Renal cortex interstitium (tissue), 11 donors: ENCODE results near the gene DMRT2. TPM values are rescaled to one million over a fixed set of nuclear protein-coding genes. Genes with fewer than 3 reads are reported as not detected.
A peak's percentile ranks its signal among the peaks of the same experiment; 100 is the strongest.

Experiments used
- DNase-seq, 11 donors: peaks; one replicate each; pipeline ENCODE4 v3.0.0-alpha.2; 2013; ENCODE audit warnings: low read depth in 9 of 11, low spot score in 4 of 11; ENCODE audit errors: extremely low read depth in 1 of 11
- polyA plus RNA-seq, 3 donors: library from polyadenylated mRNA; unstranded; fragments of 120-200 nt; gene quantifications; one replicate each; pipeline ENCODE4 v1.2.1, GENCODE V29; 2013; ENCODE audit not compliant: insufficient read length in 3 of 3

Gene DMRT2
- polyA plus RNA-seq, 3 donors: 1.8 to 4.0 (median 2.0) TPM

DNA sequence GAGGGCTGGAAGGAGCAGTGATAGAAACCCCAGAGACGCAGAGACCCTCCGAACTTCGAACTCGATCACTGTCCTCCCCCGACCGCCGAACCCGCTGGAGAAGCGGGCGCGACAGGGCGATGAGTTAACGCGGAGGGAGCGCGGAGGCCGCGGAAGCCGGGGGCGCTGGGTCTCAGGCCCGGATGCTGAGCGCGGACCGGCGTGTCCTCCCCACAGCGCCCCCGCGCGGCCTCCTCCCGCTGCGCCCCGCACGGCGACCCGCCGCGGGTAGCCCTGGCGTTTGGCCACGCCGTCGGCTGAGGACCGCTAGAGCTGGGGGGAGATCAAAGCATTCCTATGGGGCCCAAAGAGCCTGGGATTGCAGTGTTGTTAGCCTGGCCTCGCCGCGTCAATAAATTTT lies 7.7 kb upstream of the DMRT2 start:
- peak in 4 of 11 donors; percentile 47 to 64 (median 56) for DNase-seq

DNA sequence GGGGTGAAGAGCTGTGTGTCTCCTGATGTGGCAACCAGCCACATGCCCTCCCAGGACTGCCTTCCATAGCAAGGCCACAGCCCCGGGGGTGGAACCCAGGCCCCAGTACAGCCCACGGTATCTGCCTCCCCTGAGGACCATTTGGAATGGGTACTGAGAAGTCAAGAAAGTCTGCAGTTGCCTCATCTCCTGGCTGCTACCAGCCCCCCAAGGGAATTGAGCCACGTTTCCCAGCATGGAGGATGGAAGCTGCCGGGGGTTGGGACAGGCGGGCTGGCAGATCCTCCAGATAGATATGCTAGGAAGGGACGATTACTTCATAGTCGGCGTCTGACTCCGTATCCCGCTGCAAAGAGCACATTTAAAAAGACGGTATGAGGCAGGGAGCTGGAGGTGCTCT lies 5.5 kb upstream of the DMRT2 start:
- DNase-seq: no peak

GRCh38 chr9:1046639-1047572 lies 3.3 kb upstream of the DMRT2 start:
- no peak for DNase-seq

- DNase-seq: no peak
These were observed 2.4 kb upstream of the DMRT2 start for GRCh38 chr9:1047591-1048230.

- DNase-seq: no peak
These were observed 1.9 kb upstream of the DMRT2 start for GRCh38 chr9:1048231-1048619.

DNA sequence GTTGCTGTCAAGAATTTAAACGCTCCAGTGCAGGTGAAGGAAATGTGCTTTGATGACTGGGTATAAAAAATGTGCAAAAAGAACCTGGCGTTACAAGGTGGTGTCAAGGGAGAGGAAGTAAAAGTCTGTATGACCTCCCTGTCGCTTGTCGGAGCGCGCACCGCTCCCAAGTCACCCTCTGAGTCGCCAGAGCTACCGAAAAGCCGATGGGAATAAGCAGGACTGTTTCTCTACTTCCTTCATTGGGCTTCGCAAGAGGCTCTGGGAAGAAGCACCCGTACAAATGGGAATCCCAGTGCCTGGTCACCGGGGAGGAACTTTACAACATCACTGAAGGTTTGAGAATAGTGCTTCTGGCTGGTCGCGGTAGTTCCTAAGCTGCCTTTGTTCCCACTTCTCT lies 1.3 kb upstream of the DMRT2 start:
- no peak for DNase-seq

GRCh38 chr9:1049641-1050040 lies 516 bp upstream of the DMRT2 start:
- no peak for DNase-seq

GRCh38 chr9:1051210-1051583 lies 1.0 kb downstream of the DMRT2 start:
- DNase-seq: no peak

- peak in 1 of 11 donors; percentile 52 for DNase-seq
These were observed 1.6 kb downstream of the DMRT2 start for GRCh38 chr9:1051584-1052275.

DNA sequence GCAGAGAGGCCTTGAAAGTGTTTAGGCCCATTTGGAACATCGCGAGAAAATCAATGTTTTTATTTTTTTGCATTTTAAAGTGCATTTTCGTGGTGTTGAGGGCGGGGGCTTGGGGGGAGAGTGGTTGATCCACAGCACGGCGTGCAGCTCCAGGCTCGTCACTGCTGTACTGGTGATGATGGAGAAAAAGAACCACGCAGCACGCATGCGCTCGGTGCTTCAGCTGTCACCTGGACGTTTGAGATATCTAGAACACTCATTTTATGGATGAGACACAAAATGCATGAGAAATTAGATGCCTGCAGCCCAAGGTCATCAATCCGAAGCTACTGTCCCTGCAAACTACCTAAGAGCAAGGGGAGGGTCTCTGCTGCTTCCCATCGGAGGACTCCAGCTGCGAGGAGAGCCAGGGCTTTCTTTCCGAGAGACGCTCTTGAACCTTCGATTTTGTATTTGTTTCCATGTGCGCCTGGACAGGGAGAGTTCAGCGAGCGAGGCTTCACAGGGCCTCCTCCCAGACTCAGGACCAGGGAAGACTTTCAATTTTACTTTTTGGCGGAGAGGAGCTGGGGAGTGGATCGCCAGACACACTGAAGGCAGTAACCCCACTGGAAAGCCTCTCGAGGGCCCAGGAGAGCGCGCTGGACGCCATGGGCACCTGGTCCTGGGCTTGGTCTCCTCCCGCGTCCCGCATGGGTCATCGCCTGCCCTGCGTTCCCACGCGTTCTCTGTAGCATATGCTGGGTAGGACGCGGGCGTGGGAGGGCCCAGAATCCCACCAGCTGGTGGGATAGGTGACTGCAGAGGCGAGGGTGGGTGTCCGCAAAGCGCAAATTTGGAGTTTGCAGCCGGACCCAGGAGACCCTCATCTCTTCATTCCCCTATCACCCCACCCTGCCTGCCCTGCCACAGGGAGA lies 2.5 kb downstream of the DMRT2 start:
- no peak for DNase-seq

- DNase-seq: no peak
These were observed 3.1 kb downstream of the DMRT2 start for GRCh38 chr9:1053282-1053621.

DNA sequence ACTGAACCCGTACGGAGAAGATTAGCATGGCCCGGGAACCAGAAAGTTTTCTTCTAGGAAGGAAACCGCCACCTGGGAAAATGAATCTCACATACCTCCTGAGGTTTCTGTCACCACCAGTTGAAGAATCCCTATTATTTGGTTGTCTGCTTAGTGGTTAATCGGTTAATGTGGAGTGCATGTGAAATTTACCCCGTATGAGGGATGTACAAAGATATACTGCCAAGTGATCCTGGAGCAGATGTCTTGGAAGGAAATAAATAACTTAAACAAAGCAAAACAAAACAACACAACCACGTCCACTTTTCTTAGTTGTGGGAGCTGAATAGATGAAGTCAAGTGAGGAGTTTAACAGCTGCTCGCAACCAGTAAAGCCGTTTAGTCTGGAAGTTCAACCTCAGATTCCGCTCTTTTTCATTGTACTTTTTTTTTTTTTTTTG lies 3.8 kb downstream of the DMRT2 start:
- no peak for DNase-seq

- DNase-seq: no peak
These were observed 5.0 kb downstream of the DMRT2 start for GRCh38 chr9:1055166-1055565.

DNA sequence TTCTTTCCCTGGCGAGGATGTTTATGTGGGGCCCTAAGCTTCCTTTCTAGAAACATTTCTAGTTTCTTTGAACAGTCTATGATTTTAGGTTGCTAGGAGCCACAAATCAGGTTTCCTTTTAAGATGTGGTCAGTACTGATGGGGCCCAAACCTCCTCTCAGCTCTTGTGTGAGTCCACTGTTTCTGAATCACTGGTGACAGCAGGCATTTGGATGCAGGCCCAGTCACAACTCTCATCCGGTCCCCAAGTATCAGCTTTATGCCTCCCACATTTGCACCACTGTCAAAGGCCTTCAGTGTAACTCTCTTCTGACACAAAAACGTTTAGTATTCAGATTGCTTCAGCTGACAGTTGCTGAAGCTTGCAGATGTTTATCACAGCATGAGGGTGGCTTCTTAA lies 7.8 kb downstream of the DMRT2 start:
- DNase-seq: no peak

DNA sequence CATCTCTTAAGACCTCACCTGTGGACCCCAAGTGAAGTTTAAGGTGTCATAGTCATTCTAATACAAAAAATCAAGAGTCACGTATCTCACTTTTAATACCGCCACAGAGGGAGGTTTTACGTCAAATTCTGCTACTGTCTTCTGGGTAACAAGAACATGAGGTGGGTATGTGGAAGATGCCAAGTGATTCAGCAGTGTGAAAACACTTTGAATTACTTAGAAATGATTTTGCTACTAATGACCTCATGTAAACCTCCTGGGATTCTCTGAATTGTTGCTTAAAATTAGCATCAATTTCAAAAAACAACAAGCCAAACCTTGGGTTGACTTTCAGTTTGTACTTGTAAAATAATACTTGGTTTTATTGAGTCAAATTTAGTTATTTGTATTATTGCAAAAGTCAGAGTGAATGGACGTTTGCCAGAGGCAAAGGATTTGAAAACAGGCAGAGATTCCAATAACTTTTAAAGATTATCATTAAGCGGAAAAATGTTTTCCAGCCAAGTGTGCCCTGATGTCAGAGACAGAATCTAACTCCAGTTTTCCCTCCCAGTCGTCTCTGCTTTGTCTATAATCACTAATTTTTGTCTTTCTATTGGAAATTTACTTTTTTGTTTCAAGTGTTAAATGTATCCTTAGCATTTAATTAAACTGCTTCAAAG lies 8.8 kb downstream of the DMRT2 start:
- no peak for DNase-seq

GRCh38 chr9:1065130-1065529 lies 15.0 kb downstream of the DMRT2 start:
- no peak for DNase-seq

- DNase-seq: no peak
These were observed 20.5 kb downstream of the DMRT2 start for GRCh38 chr9:1070692-1071091.

GRCh38 chr9:1071730-1072129 lies 21.6 kb downstream of the DMRT2 start:
- no peak for DNase-seq

DNA sequence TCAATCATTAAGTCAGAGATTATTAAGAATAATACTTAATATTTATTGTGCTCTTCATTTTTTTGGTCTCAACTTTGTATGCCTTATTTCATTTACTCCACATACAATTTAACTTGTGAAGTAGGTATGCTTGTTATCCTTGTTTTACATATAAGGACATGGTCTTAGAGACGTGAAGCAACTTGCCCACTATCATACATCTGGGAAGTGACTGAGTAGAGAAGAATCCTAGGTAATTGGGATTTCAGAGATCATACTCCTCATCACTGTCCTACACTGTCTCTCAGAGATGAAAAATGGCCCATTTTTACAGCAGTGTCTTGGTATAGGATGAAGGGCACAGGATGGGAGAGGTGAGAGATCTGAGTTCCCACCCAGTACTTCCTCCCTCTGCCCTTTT lies 23.3 kb downstream of the DMRT2 start:
- no peak for DNase-seq
